Measurements from ENCODE around the gene TMEM97. TPM values are rescaled to one million over a fixed set of nuclear protein-coding genes. Genes with fewer than 3 reads are reported as not detected.

Gene TMEM97
- polyA plus RNA-seq, 3 donors, result 1.3 to 1.5 (median 1.4) TPM

DNA sequence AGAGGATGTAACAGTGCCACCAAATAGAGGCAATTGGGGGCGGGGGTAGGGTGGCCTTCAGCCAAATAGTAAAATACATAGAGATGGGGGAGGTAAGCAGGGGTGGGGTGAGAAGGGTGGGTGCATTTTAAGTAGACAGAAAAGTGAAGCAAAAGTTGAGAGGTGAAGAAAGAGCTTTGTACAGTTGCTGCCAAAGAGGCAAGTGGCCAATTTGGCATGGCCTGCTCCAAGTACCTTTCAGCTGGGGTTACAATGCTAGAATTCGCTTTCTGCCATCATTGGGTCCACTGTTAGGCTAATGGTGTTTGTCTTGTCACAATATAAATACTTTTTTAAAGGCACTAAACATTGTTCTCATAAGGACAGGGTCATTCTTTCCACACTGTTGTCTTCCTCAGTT is 5.2 kb upstream of the TMEM97 start:
- TF ChIP-seq, protein P1, sequence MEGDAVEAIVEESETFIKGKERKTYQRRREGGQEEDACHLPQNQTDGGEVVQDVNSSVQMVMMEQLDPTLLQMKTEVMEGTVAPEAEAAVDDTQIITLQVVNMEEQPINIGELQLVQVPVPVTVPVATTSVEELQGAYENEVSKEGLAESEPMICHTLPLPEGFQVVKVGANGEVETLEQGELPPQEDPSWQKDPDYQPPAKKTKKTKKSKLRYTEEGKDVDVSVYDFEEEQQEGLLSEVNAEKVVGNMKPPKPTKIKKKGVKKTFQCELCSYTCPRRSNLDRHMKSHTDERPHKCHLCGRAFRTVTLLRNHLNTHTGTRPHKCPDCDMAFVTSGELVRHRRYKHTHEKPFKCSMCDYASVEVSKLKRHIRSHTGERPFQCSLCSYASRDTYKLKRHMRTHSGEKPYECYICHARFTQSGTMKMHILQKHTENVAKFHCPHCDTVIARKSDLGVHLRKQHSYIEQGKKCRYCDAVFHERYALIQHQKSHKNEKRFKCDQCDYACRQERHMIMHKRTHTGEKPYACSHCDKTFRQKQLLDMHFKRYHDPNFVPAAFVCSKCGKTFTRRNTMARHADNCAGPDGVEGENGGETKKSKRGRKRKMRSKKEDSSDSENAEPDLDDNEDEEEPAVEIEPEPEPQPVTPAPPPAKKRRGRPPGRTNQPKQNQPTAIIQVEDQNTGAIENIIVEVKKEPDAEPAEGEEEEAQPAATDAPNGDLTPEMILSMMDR (IDR thresholded peaks at IDR 0.05), result no peak
- Histone ChIP-seq H3K9me3 (replicated peaks in 1 of 2; ENCODE audit: control insufficient read depth in 1 of 2, insufficient read depth in 1 of 2, low read length in 2 of 2) (no peaks in the 10 kb centered on the region), H3K27me3 (ENCODE audit: control insufficient read depth in 2 of 2, insufficient read depth in 2 of 2, low read length in 2 of 2) (peaks cover 0 to 23% of the 10 kb centered on the region in 2 donors), H3K27ac (ENCODE audit: low read depth in 1 of 2, low read length in 2 of 2) (no peak overlapping the region), H4K20me1 (ENCODE audit: insufficient read depth, low read length) (no peaks in the 10 kb centered on the region), H3K4me1 (ENCODE audit: control insufficient read depth in 1 of 2, insufficient read depth in 2 of 2, low read length in 2 of 2) (peaks cover 9 to 11% of the 10 kb centered on the region in 2 donors), H3K79me2 (ENCODE audit: insufficient read depth, low read length) (no peaks in the 10 kb centered on the region), H2AFZ (ENCODE audit: insufficient read depth, low read depth, low read length, poor library complexity, severe bottlenecking) (no peak overlapping the region), H3K4me3 (replicated peaks in 1 of 3; ENCODE audit: low read depth in 2 of 3, low read length in 3 of 3) (no peak overlapping the region), H3K4me2 (replicated peaks; ENCODE audit: extremely low read depth, low read length, poor library complexity, severe bottlenecking) (no peak overlapping the region), H3K9ac (ENCODE audit: insufficient read depth, low read length, poor library complexity, severe bottlenecking) (no peak overlapping the region), H3K36me3 (replicated peaks in 1 of 2; ENCODE audit: control insufficient read depth in 1 of 2, insufficient read depth in 2 of 2, low read length in 2 of 2) (no peaks in the 10 kb centered on the region)
- WGBS (ENCODE audit: insufficient coverage), result no CpG with 5 or more reads among the region's 2 CpGs
- no peaks in the 10 kb centered on the region for H3K9me3 Mint-ChIP-seq
- no peak overlapping the region for H3K4me3 Mint-ChIP-seq
- H3K27ac Mint-ChIP-seq, result no peak overlapping the region
- intact Hi-C loops (cut with micrococcal nuclease), result no loop called here
- H3K36me3 Mint-ChIP-seq, result no peaks in the 10 kb centered on the region
- peaks cover 10 to 42% (median 22%) of the 10 kb centered on the region in 3 donors for H3K27me3 Mint-ChIP-seq (ENCODE audit: low read depth in 3 of 3)
- no peak for DNase-seq
- peaks cover 10% of the 10 kb centered on the region for H3K4me1 Mint-ChIP-seq

DNA sequence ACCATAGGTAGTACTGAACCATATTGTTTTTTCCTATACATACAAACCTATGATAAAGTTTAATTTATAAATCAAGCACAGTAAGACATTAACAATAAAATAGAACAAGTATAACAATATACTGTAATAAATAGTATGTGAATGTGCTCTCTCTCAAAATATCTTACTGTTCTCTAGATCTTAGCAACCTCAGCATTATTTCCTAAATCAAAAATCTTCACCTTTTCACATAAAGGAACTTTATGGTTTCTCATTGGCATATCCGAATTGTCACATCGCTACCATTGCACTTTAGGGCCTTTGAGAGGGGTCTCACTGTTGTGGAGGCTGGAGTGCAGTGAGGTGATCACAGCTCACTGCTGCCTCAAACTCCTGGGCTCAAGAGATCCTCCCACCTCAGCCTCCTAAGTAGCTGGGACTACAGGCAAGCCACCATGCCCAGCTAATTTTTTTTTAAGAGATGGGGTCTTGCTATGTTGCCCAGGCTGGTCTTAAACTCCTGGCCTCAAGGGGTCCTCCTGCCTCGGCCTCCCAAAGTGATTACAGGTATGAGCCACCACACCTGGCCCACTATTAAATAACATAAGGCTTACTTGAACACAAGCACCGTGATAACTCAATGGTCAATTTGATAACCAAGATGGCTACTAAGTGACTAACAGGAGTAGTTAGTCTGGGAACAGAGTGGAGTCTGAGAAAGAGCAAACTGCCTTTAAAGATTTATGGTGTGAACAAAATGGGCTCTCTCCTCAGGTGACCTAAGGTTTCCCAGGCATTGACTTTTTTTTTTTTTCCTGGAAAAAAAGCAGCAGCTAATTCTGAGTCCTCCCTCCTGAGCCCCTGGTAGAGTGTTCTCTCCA is 2.9 kb upstream of the TMEM97 start:
- H2AFZ ChIP-seq (ENCODE audit: insufficient read depth, low read depth, low read length, poor library complexity, severe bottlenecking), result no peak overlapping the region
- H3K9ac ChIP-seq (ENCODE audit: insufficient read depth, low read length, poor library complexity, severe bottlenecking), result no peak overlapping the region
- Mint-ChIP-seq H3K27me3 (ENCODE audit: low read depth in 3 of 3) (peaks cover 10 to 30% (median 20%) of the 10 kb centered on the region in 3 donors), H3K4me1 (peaks cover 21% of the 10 kb centered on the region), H3K9me3 (no peaks in the 10 kb centered on the region), H3K4me3 (no peak overlapping the region), H3K27ac (no peak overlapping the region), H3K36me3 (no peaks in the 10 kb centered on the region)
- no peak overlapping the region for H3K27ac ChIP-seq (ENCODE audit: low read depth in 1 of 2, low read length in 2 of 2)
- peaks cover 0 to 13% of the 10 kb centered on the region in 2 donors for H3K27me3 ChIP-seq (ENCODE audit: control insufficient read depth in 2 of 2, insufficient read depth in 2 of 2, low read length in 2 of 2)
- H3K79me2 ChIP-seq (ENCODE audit: insufficient read depth, low read length), result peaks cover 12% of the 10 kb centered on the region
- no peaks in the 10 kb centered on the region for H3K36me3 ChIP-seq (replicated peaks in 1 of 2; ENCODE audit: control insufficient read depth in 1 of 2, insufficient read depth in 2 of 2, low read length in 2 of 2)
- no peak overlapping the region for H3K4me2 ChIP-seq (replicated peaks; ENCODE audit: extremely low read depth, low read length, poor library complexity, severe bottlenecking)
- TF ChIP-seq, protein P1 (IDR thresholded peaks at IDR 0.05), result no peak
- H4K20me1 ChIP-seq (ENCODE audit: insufficient read depth, low read length), result no peaks in the 10 kb centered on the region
- no peak overlapping the region for H3K4me3 ChIP-seq (replicated peaks in 1 of 3; ENCODE audit: low read depth in 2 of 3, low read length in 3 of 3)
- intact Hi-C loops (cut with micrococcal nuclease), result no loop called here
- no peak for DNase-seq
- WGBS (ENCODE audit: insufficient coverage), result 100% methylated on average over 1 of the region's 4 CpGs
- H3K4me1 ChIP-seq (ENCODE audit: control insufficient read depth in 1 of 2, insufficient read depth in 2 of 2, low read length in 2 of 2), result peaks cover 19 to 24% of the 10 kb centered on the region in 2 donors
- no peaks in the 10 kb centered on the region for H3K9me3 ChIP-seq (replicated peaks in 1 of 2; ENCODE audit: control insufficient read depth in 1 of 2, insufficient read depth in 1 of 2, low read length in 2 of 2)

All from CD14-positive monocyte (primary cell).